GM21381 (cell line): ENCODE results near the gene SECTM1.
"Not testable (repeated sequence)": the region's sequence is repeated elsewhere in the genome, so short reads cannot be mapped to it uniquely, and the experiment has no call there.

ENCODE experiments used
- ATAC-seq: cut with Tn5 transposase; IDR thresholded peaks from one replicate; pipeline ENCODE4 v1.9.1; 2021; ENCODE audit warnings: mild to moderate bottlenecking, moderate library complexity; ENCODE audit not compliant: unreplicated experiment

Gene SECTM1

GRCh38 chr17:82370471-82371332 lies 37.1 kb upstream of the SECTM1 start:
- ATAC-seq, result no peak

GRCh38 chr17:82369211-82369610 lies 35.6 kb upstream of the SECTM1 start:
- no peak for ATAC-seq

- ATAC-seq, result no peak
Measured at GRCh38 chr17:82367724-82368524, 34.4 kb upstream of the SECTM1 start.

DNA sequence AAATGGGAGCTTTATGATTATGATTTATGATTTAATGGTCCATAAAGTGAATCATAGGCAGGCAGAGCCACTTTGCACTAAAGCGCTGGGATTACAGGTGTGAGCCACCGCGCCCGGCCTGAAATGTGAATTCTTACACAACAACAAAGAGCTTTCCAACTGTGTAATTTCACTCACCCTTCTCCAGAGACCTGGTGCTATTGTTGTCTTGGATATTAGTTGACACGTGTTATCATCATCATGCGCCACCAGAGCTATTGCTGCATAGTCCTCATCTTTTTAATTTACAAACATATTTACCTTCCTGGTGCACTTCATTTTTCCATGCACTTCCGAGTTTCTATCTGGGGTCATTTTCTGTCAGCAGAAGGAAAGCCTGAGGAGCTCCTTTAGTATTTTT lies 33.2 kb upstream of the SECTM1 start:
- no peak for ATAC-seq

DNA sequence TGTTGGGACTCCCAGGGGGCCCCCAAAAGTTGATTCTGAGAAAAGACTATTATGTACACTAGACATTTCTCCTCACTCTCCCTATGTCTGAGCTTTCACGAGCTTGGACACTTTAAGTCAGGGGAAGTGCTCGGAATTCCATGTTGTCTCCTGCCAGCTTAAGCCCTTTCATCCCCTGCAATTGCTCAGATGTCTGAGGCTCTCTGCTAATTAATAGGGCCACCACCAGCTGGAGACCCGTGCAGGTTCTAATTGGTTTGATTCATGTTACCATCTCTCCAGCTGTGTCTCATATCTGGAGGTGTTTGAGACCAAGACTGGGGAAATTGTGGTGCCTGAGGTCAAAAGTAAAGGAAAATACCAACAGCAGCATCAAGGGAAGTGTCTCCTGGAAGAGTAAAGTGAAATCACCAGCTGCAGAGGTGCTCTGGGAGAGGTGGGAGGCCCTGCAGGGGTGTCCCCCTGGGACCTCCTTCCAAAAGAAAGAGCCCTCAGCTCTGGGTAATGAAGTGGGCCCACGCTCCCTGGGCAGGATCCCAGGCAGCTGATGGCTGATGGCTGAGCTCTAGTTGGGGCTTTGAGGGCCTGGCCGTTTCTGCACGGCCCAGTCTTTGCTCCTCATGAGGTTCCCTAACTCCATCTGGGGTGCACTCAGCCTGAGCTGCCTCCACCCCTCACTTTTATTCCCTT lies 32.2 kb upstream of the SECTM1 start:
- ATAC-seq, result no peak

- ATAC-seq, result no peak
Measured at GRCh38 chr17:82361885-82362633, 28.5 kb upstream of the SECTM1 start.

GRCh38 chr17:82359451-82360074 lies 26.0 kb upstream of the SECTM1 start:
- ATAC-seq, result not testable (repeated sequence)

GRCh38 chr17:82358465-82359350 lies 25.1 kb upstream of the SECTM1 start, which contains the start of gene TEX19:
Gene TEX19 (plus strand): TSS chr17:82359247. CDS start chr17:82362151, 2,904 bp downstream.
- no peak for ATAC-seq

- no peak for ATAC-seq
Measured at GRCh38 chr17:82357394-82357793, 23.8 kb upstream of the SECTM1 start.

GRCh38 chr17:82356845-82357355 lies 23.3 kb upstream of the SECTM1 start:
- no peak for ATAC-seq

DNA sequence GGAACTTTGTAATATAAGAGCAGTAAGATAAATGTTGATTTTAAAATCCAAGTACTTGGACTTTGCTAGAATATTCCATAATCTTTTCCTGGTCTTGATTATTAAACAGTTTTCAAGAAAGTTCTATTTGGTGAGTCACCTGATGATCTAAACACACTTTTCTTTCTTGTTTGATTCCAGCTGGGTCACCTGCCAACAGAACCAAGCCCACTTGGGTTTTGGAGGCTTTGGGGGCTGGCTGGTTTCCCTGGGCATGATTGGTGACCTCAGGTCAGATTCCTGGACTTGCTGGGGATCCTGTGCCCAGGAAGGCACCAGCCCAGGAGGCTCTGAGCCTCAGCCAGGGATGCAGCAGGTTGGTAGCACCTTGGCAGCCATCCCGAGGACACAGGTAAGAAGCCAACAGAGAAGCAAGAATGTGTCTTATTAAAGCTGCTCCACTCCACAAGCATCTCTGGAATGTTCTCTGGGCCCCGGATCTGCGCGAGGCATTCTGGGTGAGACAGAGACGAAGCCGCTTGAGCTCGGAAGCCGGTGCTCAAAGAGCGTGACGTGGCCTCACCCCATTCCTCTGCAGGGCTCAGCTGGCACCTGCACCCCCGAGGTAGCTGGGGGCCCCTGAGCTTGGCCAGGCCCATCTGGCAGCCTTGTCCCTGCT lies 22.3 kb upstream of the SECTM1 start:
- no peak for ATAC-seq

DNA sequence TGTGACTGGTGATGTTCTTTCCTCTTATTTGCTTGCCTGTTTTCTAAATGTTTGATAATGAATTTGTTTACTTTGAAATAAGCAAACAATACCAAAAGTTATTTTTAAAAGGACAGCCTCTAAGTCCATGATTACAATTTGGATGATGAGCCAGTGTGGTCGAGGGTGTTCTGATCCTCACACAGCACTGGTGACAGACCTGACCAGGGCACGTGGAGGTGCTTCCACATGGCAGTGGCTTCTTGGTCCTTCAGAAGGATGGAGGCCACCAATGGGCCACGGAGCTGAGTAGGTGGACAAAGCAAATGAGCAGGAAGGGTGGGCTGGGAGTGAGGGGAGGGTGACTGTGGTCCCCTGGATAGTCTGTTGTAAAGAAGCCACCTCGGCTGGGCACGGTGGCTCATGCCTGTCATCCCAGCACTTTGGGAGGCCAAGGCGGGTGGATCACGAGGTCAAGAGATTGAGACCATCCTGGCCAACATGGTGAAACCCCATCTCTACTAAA lies 21.3 kb upstream of the SECTM1 start:
- ATAC-seq, result no peak

- no peak for ATAC-seq
Measured at GRCh38 chr17:82353484-82353883, 19.9 kb upstream of the SECTM1 start.

DNA sequence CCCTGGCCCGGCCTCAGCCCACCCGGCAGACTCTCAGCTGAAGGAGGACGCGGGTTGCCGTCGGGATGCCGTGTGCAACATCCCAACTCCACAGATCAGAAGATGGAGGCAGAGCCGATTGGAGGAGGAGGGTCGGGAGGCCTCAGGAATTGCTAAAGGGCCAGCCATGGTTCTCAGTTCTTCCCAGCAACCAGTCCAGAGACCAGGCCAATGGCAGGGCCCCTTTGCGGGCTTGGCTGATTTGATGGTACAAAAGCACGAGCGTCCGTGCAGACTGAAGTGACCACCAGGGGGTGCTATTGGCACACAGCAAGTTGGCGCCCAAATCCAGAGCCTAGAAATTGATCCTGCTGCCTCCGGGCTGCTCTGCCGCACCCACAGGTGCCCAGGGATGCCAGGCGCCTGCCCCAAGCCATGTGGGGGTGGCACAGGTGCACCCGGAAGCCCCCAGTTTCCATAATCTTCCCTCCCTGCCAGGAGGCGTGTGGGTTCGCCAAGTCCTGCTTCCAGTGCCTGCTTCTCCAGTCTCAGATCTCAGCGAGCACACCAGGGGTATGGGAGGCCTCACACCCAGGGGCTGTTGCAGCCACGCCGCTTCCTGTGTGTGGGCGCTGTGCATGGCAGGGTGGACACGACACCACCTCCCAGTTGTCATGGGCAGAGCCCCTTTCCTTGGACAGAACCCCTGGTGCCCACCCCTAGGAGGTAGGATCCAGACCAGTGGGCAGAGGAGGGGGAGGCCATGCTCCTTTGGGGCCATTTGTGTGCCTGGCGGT lies 18.3 kb upstream of the SECTM1 start:
- peak; percentile 46 for ATAC-seq

GRCh38 chr17:82351254-82351712 lies 17.7 kb upstream of the SECTM1 start:
- ATAC-seq, result peak; percentile 54

GRCh38 chr17:82350182-82351030 lies 16.8 kb upstream of the SECTM1 start:
- ATAC-seq, result no peak
